ENCODE measurements around the gene SPOUT1. TPM values are rescaled to one million over a fixed set of nuclear protein-coding genes. Genes with fewer than 3 reads are reported as not detected.

The SPOUT1 gene
- total RNA-seq, 2 experiments from 2014 or later, result 51.2 to 52.5 TPM

DNA sequence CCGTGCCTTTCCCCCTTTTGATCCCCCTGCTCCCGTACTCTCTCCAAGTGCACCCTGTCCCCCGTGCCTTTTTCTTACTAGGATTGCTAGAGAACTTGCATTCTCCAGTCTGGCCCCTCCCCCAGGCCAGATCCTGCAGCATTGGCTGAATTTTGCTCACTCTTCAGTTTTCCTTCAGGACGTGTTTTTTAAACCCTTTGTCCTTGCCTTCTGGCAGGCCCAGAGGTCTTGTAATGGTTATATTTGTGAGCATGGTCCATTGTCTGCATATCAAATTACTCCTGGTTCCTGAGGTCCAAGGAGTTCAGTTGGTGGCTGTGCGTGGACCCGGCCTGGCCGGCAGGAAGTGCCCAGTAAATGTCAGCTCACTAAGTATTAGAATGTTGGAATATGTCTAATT is 41.9 kb downstream of the SPOUT1 start:
- peaks cover 35% of the 10 kb centered on the region for H3K4me1 ChIP-seq (ENCODE audit: insufficient read depth, low read length, poor library complexity, severe bottlenecking)
- H3K9me2 ChIP-seq (ENCODE audit: insufficient read depth, low read length), result no peaks in the 10 kb centered on the region
- no peak for DNase-seq (ENCODE audit: low spot score)
- ChIA-PET POLR2A (interaction anchor here (1.0 to 1.8 kb wide), 4 partner anchors 10 to 63 kb away, joined by 3 to 9 read pairs (median 4); partner anchors contain the start of genes ENDOG, ZDHHC12 and ZER1), CTCF (ENCODE audit: unreplicated experiment) (interaction anchor here (1.4 kb wide), 1 partner anchor 31 kb away, joined by 3 read pairs; the partner anchor contains the start of gene ENDOG)
- peaks cover 31% of the 10 kb centered on the region for H3K36me3 ChIP-seq (ENCODE audit: insufficient read depth, low read length)
- H3K4me3 ChIP-seq (ENCODE audit: low read depth, low read length, poor library complexity, severe bottlenecking), result peak overlapping the region; percentile 97
- no peak for TF ChIP-seq EZH2phosphoT487 (IDR thresholded peaks at IDR 0.05; ENCODE audit: borderline replicate concordance, low read depth, low read length)
- TF ChIP-seq, protein P1, sequence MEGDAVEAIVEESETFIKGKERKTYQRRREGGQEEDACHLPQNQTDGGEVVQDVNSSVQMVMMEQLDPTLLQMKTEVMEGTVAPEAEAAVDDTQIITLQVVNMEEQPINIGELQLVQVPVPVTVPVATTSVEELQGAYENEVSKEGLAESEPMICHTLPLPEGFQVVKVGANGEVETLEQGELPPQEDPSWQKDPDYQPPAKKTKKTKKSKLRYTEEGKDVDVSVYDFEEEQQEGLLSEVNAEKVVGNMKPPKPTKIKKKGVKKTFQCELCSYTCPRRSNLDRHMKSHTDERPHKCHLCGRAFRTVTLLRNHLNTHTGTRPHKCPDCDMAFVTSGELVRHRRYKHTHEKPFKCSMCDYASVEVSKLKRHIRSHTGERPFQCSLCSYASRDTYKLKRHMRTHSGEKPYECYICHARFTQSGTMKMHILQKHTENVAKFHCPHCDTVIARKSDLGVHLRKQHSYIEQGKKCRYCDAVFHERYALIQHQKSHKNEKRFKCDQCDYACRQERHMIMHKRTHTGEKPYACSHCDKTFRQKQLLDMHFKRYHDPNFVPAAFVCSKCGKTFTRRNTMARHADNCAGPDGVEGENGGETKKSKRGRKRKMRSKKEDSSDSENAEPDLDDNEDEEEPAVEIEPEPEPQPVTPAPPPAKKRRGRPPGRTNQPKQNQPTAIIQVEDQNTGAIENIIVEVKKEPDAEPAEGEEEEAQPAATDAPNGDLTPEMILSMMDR (conservative IDR thresholded peaks at IDR 0.05; ENCODE audit: low read length), result no peak
- H3K4me2 ChIP-seq (ENCODE audit: low read length), result peak overlapping the region; percentile 94
- peaks cover 8% of the 10 kb centered on the region; the same call in 1 of the 2 replicates for H3K9me3 ChIP-seq (ENCODE audit: low read length)
- BruUV-seq (replicated peaks), result no TSS peak
- H3K27ac ChIP-seq (ENCODE audit: low read depth, low read length, poor library complexity, severe bottlenecking), result peak overlapping the region; percentile 80
- peak overlapping the region; percentile 57; the same call in 1 of the 2 replicates for H2AFZ ChIP-seq (ENCODE audit: low read length)
- H4K20me1 ChIP-seq (ENCODE audit: insufficient read depth, low read length), result no peaks in the 10 kb centered on the region
- peaks cover 17% of the 10 kb centered on the region for H3K79me2 ChIP-seq (ENCODE audit: insufficient read depth, low read depth, low read length)
- intact Hi-C loops (cut with micrococcal nuclease; ENCODE audit: unreplicated experiment), result loop anchor here (1.0 to 10.0 kb wide), 2 partner anchors 16 to 143 kb away; partner anchors contain the start of gene ZER1

DNA sequence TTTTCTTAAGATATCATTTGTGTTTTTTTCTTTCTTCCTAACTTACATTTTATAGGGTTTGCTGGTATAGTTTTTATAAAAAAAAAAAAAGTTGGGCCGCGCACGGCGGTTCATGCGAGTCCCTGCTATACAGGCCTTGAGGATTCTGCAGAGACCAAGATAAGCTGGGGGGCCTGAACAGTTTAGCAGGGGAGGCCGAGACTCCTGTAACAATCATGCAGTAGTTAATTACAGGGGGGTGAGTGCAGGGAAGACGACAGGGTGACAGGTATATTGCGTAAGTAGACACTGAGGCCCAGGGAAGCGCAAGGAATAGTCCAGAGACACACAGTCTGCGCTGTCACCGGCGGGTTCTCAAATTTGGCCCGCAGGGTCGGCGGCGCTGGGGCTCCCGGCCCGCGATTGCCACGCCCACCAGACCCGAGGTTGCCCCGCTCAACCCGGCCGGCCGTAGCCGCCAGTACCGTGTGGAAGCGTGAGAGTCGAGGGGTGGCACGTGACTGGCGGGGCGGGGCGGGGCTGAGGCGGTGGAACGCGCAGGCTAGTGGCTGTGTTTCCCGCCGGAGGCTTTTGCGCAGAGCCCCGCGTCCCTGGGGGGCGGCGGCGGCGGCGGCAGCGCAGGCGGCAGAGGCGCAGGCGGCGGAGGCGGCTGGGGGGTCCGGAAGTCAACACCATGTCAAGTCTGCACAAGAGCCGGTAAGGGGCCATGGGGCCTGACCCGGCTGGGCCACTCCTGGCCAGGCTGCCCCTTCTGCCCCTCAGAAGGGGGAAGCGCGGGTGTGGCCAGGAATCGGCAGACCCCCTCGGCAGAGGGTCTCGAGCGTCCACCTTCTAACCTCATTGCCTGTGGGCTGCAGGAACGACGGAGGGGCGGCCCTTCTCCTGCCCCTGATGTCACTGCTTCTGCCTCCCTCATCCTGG is 42.7 kb downstream of the SPOUT1 start, which contains the start of gene TBC1D13:
TBC1D13 (plus strand) TSS at position 573 of the 921 bp plus-strand sequence; CDS start at position 674, 101 bp downstream.
- Histone ChIP-seq H3K4me2 (ENCODE audit: low read length) (peak within 1 kb of the TSS; percentile 94), H3K9me3 (ENCODE audit: low read length) (peaks cover 15% of the 10 kb centered on the region; the same call in 1 of the 2 replicates), H2AFZ (ENCODE audit: low read length) (peak within 1 kb of the TSS; percentile 93; the same call in 1 of the 2 replicates), H3K9me2 (ENCODE audit: insufficient read depth, low read length) (no peaks in the 10 kb centered on the region), H3K27ac (ENCODE audit: low read depth, low read length, poor library complexity, severe bottlenecking) (peak within 1 kb of the TSS; percentile 80), H3K36me3 (ENCODE audit: insufficient read depth, low read length) (peaks cover 24% of the 10 kb centered on the region), H3K4me3 (ENCODE audit: low read depth, low read length, poor library complexity, severe bottlenecking) (peak within 1 kb of the TSS; percentile 97), H3K4me1 (ENCODE audit: insufficient read depth, low read length, poor library complexity, severe bottlenecking) (peaks cover 42% of the 10 kb centered on the region), H4K20me1 (ENCODE audit: insufficient read depth, low read length) (no peaks in the 10 kb centered on the region), H3K79me2 (ENCODE audit: insufficient read depth, low read depth, low read length) (peaks cover 17% of the 10 kb centered on the region)
- intact Hi-C loops (cut with micrococcal nuclease; ENCODE audit: unreplicated experiment), result loop anchor here (1.0 to 10.0 kb wide), 2 partner anchors 16 to 142 kb away; partner anchors contain the start of gene ZER1
- TF ChIP-seq, protein P1 (conservative IDR thresholded peaks at IDR 0.05; ENCODE audit: low read length), result no peak
- no peak for TF ChIP-seq EZH2phosphoT487 (IDR thresholded peaks at IDR 0.05; ENCODE audit: borderline replicate concordance, low read depth, low read length)
- no TSS peak for BruUV-seq (replicated peaks)
- ChIA-PET CTCF (ENCODE audit: unreplicated experiment) (interaction anchor here (0.9 kb wide), 1 partner anchor 31 kb away, joined by 3 read pairs; the partner anchor contains the start of gene ENDOG), POLR2A (interaction anchor here (1.0 to 1.2 kb wide), 2 partner anchors 31 to 63 kb away, joined by 3 to 7 read pairs; partner anchors contain the start of genes ENDOG and ZDHHC12)
- DNase-seq (ENCODE audit: low spot score), result peak; percentile 93

Measured in OCI-LY7 (cell line).